GM21381 (cell line): ENCODE measurements around the gene DNASE1.
"Not testable (repeated sequence)": the region's sequence is repeated elsewhere in the genome, so short reads cannot be mapped to it uniquely, and the experiment has no call there.

Experiments used
- ATAC-seq: cut with Tn5 transposase; IDR thresholded peaks from one replicate; pipeline ENCODE4 v1.9.1; 2021; ENCODE audit warnings: mild to moderate bottlenecking, moderate library complexity; ENCODE audit not compliant: unreplicated experiment

The DNASE1 gene

GRCh38 chr16:3654249-3654991 lies at the start of gene DNASE1:
Gene DNASE1, plus strand, starts transcription at chr16:3654691. Its CDS starts 683 bp downstream, at chr16:3655374.
- ATAC-seq = no peak

DNA sequence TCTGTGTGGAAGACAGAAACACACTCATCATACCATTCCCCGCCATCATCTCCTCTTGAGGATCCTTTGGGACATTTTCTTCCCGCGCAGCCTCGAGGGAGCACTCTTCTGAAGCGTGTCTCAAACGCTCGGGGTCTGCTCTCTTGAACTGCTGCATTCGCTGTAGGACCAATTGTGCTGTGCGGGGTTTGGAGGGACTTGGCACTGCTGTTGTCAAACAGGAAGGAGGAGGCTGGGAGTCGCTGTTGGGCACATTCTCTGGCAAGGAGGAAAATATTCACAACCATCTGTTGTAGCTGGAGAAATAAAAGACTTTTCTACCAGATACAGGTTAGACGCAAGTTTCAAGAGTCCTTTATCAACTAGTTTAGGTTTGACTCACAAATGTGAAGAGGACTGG lies 48.0 kb upstream of the DNASE1 start:
- ATAC-seq = no peak

- no peak for ATAC-seq
Observed at GRCh38 chr16:3607161-3607560, 47.3 kb upstream of the DNASE1 start.

- no peak for ATAC-seq
Observed at GRCh38 chr16:3607634-3608033, 46.9 kb upstream of the DNASE1 start.

DNA sequence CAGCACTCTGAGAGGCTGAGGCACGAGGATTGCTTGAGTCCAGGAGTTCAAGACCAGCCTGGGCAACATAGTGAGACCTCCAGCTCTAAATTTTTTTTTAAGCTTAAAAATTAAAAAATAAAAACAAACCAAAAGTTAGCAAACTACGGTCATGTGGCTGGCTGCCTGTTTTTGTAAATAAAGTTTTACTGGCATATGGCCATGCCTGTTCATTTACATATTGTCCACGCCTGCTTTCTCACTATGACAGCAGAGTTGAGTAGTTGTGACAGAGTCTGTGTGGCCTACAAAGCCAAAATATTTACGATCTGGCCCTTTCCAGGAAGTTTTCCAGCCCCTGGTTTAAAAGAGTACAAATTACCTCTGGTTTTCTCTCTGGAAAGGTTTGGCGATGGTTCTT lies 46.4 kb upstream of the DNASE1 start:
- ATAC-seq = no peak

- not testable (repeated sequence) for ATAC-seq
Observed at GRCh38 chr16:3608976-3609375, 45.5 kb upstream of the DNASE1 start.

GRCh38 chr16:3609895-3610697 lies 44.4 kb upstream of the DNASE1 start:
- ATAC-seq = no peak

GRCh38 chr16:3610698-3611145 lies 43.8 kb upstream of the DNASE1 start:
- no peak for ATAC-seq

- ATAC-seq = peak; percentile 85
Observed at GRCh38 chr16:3611146-3611975, 43.1 kb upstream of the DNASE1 start, which contains the start of gene SLX4. Gene SLX4, minus strand, starts transcription at chr16:3611606. Its CDS starts 2,642 bp downstream, at chr16:3608964.

GRCh38 chr16:3612510-3613466 lies 41.7 kb upstream of the DNASE1 start:
- ATAC-seq = no peak

DNA sequence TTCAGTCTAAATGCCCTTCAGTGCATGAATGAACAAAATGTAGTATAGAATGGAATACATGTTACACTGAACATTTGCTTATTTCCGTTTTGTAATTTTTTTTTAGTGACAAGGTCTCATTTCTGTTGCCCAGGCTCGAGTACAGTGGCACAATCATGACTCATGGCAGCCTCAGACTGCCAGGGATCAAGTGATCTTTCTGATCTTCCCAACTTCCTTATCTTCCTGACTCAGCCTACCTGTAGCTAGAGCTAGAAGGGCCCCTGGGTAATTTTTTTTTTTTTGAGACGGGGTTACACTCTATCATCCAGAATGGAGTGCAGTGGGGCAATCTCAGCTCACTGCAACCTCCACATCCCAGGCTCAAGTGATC lies 35.7 kb upstream of the DNASE1 start:
- no peak for ATAC-seq

GRCh38 chr16:3623642-3624041 lies 30.8 kb upstream of the DNASE1 start:
- ATAC-seq = no peak

DNA sequence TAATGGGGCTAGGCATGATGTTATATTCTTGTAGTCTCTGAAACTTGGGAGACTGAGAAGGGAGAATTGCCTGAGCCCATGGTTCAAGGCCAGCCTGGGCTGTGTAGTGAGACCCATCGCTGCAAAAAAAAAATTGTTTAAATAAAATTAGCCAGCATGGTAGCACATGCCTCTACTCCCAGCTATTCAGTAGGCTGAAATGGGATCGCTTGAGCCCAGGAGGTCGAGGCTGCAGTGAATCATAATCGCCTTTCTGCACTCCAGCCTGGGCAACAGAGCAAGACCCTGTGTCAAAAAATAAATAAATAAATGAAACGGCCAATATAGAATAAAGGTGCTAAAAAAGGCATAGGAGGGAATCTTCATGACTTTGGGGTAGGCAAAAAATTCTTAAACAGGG lies 29.2 kb upstream of the DNASE1 start:
- ATAC-seq = no peak

DNA sequence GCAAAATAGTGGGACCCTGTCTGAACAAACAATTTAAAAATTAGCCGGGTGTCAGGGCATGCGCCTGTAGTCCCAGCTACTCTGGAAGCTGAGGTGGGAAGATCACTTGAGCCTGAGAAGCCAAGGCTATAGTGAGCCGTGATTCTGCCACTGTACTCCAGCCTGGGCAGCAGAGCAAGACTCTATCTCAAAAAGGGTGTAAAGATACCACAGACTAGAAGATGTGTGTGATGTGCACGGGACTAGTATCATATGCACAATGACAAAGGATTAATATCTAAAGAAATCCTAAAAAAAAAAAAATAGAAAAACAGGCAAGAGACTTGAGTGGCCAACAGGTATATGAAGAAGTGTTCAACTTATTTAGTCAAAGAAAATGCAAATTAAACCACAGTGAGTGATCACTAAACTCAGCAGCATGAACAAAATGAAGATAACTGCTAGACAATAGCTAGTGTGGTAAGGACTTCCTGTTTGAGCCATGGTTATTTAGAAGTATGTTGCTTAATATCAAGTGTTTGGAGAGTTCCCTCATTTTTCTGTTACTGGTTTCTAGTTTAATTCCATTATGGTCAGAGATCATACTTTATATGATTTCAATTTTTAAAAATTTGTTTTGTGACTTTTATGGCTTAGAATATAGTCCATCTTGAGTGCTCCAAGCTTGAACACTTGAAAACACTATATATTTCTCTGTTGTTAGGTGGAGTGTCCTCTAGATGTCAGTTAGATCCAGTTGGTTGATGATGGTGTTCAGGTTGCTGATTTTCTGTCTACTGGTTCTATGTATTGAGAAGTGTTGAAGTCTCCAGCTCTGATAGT lies 28.4 kb upstream of the DNASE1 start:
- ATAC-seq = peak; percentile 42

GRCh38 chr16:3637371-3637923 lies 17.0 kb upstream of the DNASE1 start:
- ATAC-seq = no peak

DNA sequence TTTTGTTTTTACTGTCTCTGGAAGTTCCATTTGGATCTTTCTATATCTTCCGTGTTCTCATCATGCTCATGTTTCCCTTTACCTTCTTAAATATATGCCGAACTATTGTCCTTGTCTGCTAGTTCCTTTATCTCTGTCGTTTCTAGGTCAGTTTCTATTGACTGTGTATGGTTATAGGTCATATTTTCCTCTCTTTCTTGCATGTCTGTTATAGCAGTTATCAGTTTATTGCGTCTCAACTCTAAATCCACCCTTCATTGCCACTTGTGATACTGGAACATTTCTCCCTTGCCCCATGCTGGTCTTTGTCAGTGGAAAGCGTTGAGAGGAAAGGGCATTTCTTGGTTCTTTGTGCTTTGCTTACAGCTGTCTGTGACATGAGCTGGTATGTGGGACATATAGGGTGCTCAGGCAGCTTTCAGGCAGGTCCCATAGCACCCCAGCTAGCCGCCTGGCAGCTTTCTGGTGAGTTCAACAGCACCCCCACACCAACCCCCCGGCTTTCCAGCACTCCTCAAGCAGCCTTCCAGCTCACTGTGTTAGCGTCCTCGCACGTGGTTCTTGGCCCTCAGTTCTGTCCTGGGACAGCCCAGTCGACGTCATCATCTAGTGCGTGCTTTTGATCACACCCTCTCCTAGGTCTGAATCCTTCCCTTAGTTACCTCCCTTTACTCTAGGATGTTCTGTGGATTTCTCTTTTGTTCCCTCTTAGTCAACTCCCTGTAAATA lies 15.4 kb upstream of the DNASE1 start:
- ATAC-seq = no peak

- no peak for ATAC-seq
Observed at GRCh38 chr16:3640207-3640606, 14.3 kb upstream of the DNASE1 start.
